ENCODE measurements around the gene UQCRH.

The UQCRH gene

GRCh38 chr1:46289976-46290375, 13.5 kb upstream of the UQCRH start:
- H3K36me3 ChIP-seq (ENCODE audit: control insufficient read depth in 2 of 2, insufficient read depth in 1 of 2, low read length in 2 of 2) = peaks cover 26 to 80% of the 10 kb centered on the region in 2 experiments; a peak in 2 of 3 replicates
- no peaks in the 10 kb centered on the region for H3K9me3 ChIP-seq (ENCODE audit: control insufficient read depth, insufficient read depth, low read depth, low read length)
- TF ChIP-seq ZNF501 (tag by site-specific recombination; IDR thresholded peaks at IDR 0.05) = no peak
- no peak for TF ChIP-seq BCL11B (tag by site-specific recombination; IDR thresholded peaks at IDR 0.05; ENCODE audit: low read depth)
- no peak for TF ChIP-seq ZBTB6 (tag by site-specific recombination; IDR thresholded peaks at IDR 0.05)
- no peak for TF ChIP-seq ZNF449 (tag by site-specific recombination; IDR thresholded peaks at IDR 0.05)
- TF ChIP-seq ZNF280D (tag by site-specific recombination; IDR thresholded peaks at IDR 0.05) = no peak
- no peak for TF ChIP-seq ZNF23 (tag by site-specific recombination; IDR thresholded peaks at IDR 0.05; ENCODE audit: borderline replicate concordance)
- TF ChIP-seq HOXA7 (CRISPR knock-in tag; IDR thresholded peaks at IDR 0.05; ENCODE audit: borderline replicate concordance) = no peak
- no peak for TF ChIP-seq IKZF3 (tag by site-specific recombination; IDR thresholded peaks at IDR 0.05)
- no peak for TF ChIP-seq ZNF423 (tag by site-specific recombination; IDR thresholded peaks at IDR 0.05)
- TF ChIP-seq ZNF510 (tag by site-specific recombination; IDR thresholded peaks at IDR 0.05; ENCODE audit: insufficient replicate concordance) = no peak
- no peak for TF ChIP-seq KLF17 (tag by site-specific recombination; IDR thresholded peaks at IDR 0.05)
- TF ChIP-seq ZNF280C (tag by site-specific recombination; IDR thresholded peaks at IDR 0.05) = no peak
- no peak for TF ChIP-seq ZNF362 (tag by site-specific recombination; IDR thresholded peaks at IDR 0.05)
- TF ChIP-seq ZNF488 (tag by site-specific recombination; IDR thresholded peaks at IDR 0.05) = no peak
- TF ChIP-seq REST (tag by site-specific recombination; IDR thresholded peaks at IDR 0.05) = no peak
- no peak for TF ChIP-seq OVOL3 (tag by site-specific recombination; IDR thresholded peaks at IDR 0.05)
- TF ChIP-seq CTCF (tag by site-specific recombination; IDR thresholded peaks at IDR 0.05) = no peak
- no peak overlapping the region for H3K27ac ChIP-seq (ENCODE audit: extremely low read depth, low read depth, low read length)
- no peaks in the 10 kb centered on the region for H3K4me1 ChIP-seq (ENCODE audit: control insufficient read depth, insufficient read depth, low read length)
- CTCF ChIA-PET = no interaction called here
- no peak overlapping the region for H3K4me3 ChIP-seq (ENCODE audit: low read depth, low read length)
- POLR2A ChIA-PET = interaction anchor here (0.6 to 1.9 kb wide), 4 partner anchors 7 to 89 kb away, joined by 3 to 8 read pairs (median 6); partner anchors contain the start of genes LRRC41 and UQCRH
